Stomach (tissue), 4 donors: ENCODE data around the gene NCOA1.

Experiments
- EP300 ChIP-seq: sonication (generic); formaldehyde crosslinking; IDR thresholded peaks from one replicate; pipeline ENCODE4 v1.6.1; 2017; ENCODE audit warnings: antibody characterized with exemption
- POLR2A ChIP-seq, 4 donors: fragments of 450-650 bp; IDR thresholded peaks; one replicate each; pipeline ENCODE4 v1.6.1; 2016; ENCODE audit warnings: antibody characterized with exemption in 4 of 4, control low read depth in 2 of 4, mild to moderate bottlenecking in 1 of 4, moderate library complexity in 1 of 4
- TF ChIP-seq, protein P1 (sequence below), 7 experiments: fragments of 450-650 bp in 4 of 7; fragments of 200-600 bp in 3 of 7; sonication (generic) in 3 of 7; IDR thresholded peaks; one replicate each; pipeline ENCODE4 v1.5.1; 2016 to 2019; ENCODE audit warnings: antibody characterized with exemption in 7 of 7, control low read depth in 2 of 7, mild to moderate bottlenecking in 1 of 7

DNA sequence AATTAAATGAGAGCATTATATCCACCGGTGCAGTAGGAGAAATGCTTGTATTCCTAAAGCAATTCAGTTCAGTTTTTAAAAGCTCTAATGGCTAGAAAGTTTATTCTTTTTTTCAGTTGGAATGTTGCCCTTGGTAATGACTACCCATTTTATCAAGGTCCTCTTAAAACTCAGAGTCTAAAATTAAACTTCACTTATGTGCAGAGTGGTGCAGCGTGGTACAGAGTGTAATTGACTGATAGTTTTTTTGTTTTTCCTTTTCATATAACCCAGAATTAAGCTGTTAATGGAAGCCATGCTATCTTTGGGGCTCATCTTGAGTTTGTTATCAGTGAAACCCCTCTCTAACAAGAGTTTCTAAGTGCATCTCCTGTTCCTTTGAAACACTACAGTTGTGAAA, 21.4 kb downstream of the NCOA1 start:
- TF ChIP-seq POLR2A (IDR thresholded peaks at IDR 0.05) (no peak), EP300 (no peak)
- TF ChIP-seq, protein P1, sequence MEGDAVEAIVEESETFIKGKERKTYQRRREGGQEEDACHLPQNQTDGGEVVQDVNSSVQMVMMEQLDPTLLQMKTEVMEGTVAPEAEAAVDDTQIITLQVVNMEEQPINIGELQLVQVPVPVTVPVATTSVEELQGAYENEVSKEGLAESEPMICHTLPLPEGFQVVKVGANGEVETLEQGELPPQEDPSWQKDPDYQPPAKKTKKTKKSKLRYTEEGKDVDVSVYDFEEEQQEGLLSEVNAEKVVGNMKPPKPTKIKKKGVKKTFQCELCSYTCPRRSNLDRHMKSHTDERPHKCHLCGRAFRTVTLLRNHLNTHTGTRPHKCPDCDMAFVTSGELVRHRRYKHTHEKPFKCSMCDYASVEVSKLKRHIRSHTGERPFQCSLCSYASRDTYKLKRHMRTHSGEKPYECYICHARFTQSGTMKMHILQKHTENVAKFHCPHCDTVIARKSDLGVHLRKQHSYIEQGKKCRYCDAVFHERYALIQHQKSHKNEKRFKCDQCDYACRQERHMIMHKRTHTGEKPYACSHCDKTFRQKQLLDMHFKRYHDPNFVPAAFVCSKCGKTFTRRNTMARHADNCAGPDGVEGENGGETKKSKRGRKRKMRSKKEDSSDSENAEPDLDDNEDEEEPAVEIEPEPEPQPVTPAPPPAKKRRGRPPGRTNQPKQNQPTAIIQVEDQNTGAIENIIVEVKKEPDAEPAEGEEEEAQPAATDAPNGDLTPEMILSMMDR (IDR thresholded peaks at IDR 0.05), result no peak
